Cardiac fibroblast (primary cell): ENCODE measurements around the gene COX5B.

Source experiments
- DNase-seq, 2 donors: peaks; one replicate each; pipeline versions ENCODE4 v3.0.0 to v3.0.0-alpha.2; 2010; ENCODE audit warnings: low read depth in 2 of 2
- H3K4me3 ChIP-seq, 2 donors: replicated peaks in 1 of 2; 1 replicate in 1 of 2; 2 replicates in 1 of 2; pipeline ENCODE4 v1.5.1; 2011; ENCODE audit warnings: low read depth in 2 of 2, low read length in 2 of 2, mild to moderate bottlenecking in 2 of 2, moderate library complexity in 1 of 2
- TF ChIP-seq, protein P1 (sequence below): IDR thresholded peaks from one replicate; pipeline ENCODE4 v1.5.1; 2011; ENCODE audit warnings: low read depth, mild to moderate bottlenecking, low read length, inconsistent platforms

COX5B gene

DNA sequence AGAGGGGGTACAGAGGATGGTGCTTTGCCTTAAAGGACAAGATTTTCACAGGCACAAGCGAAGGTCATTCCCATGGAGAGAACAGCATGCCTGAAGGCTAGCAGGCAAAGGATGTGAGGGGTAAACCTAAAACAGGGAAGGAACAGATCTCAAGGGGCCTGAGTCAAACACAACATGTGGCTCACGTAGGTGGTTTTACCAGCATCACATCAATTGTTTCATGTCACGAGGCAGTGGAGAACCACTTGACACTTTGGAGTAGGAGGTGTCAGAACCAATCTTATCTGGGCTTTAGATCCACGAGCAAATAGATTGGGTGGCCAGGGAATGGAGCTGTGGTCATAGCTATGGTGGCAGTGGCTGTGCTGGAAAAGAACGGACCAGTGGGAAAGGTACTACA, 8.4 kb downstream of the COX5B start:
- TF ChIP-seq, protein P1, sequence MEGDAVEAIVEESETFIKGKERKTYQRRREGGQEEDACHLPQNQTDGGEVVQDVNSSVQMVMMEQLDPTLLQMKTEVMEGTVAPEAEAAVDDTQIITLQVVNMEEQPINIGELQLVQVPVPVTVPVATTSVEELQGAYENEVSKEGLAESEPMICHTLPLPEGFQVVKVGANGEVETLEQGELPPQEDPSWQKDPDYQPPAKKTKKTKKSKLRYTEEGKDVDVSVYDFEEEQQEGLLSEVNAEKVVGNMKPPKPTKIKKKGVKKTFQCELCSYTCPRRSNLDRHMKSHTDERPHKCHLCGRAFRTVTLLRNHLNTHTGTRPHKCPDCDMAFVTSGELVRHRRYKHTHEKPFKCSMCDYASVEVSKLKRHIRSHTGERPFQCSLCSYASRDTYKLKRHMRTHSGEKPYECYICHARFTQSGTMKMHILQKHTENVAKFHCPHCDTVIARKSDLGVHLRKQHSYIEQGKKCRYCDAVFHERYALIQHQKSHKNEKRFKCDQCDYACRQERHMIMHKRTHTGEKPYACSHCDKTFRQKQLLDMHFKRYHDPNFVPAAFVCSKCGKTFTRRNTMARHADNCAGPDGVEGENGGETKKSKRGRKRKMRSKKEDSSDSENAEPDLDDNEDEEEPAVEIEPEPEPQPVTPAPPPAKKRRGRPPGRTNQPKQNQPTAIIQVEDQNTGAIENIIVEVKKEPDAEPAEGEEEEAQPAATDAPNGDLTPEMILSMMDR, result no peak
- no peak for DNase-seq
- H3K4me3 ChIP-seq, result no peak overlapping the region

DNA sequence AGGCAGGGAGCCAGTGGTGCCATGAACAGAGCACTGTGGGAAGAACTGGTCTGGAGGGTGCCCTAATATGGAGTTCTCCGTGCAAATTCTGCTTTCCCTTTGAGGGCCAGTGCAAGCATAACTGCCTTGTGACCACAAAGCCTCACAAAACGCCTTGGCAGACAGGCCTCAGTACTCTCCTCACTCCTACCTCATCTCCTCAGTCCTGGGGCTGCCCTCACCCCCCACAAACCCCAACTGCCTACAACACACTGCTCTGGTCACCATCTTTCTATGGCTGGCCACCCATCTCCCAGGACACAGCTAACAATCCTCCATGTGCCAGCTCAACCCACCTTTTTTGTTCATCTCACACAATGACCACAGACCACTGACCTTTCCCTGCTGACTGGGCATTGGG, 8.9 kb downstream of the COX5B start:
- no peak overlapping the region for H3K4me3 ChIP-seq
- TF ChIP-seq, protein P1, result no peak
- no peak for DNase-seq

DNA sequence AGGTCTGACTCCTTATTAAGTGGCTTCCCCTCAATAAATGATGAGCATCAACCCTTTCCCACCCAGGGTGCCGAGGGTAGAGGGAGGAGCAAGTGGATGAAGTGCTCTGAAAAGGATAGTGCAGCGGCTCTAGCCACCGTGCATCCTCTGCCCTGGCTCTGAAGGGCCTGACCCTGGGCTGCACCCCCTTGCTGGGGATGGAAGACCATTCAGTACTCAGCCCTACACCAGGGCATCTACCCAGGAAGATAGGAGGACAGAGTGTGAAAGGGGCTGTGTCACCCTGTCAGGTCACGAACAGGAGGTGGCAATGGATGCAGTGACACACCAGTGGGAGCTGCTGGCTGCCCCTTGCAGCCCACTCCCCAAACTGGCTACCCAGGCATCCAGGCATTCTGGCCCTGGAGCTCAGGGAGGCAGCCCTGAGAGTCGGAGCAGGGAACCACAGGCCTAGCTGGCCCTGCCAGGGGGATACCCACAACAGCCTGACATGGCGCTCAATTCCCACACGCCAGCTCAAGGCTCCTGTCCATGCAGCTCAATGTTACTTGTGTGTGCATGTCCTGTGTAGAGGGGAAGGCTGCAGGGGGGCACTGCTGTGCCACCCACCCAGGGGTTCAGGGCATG, 10.4 kb downstream of the COX5B start:
- DNase-seq, result no peak
- TF ChIP-seq, protein P1, result no peak

DNA sequence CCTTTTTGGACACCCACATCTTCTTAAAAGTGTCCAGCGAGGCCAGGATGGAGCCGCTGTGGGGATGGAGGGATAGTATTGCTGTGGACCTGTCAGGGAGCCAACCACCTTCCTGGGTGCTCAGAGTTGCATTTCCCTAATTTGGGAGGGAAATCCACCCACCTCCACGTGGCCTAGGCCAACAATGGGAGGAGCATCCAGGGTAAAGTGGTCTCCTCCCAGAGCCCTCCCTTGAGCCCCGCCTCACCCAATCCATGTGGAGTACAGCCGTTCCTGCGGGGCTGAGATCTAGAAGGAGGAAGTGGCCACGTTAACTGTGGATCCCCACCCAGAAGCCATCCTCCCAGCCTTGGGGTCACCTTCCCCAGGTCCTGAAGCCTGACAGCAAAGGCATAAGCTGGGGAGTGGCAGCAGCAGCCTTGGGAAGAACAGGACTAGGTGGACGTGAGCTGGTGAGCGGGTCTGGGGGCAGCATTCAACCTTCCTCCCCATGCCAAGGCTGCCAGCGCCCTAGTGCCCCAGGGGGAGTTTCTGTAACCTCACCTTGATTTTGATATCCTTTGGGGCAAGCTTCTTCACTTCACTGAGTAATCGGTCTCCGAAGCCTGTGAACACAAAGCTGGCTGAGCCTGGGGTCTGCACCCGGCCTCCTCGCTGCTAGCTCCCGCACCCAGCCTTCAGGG, 11.2 kb downstream of the COX5B start:
- TF ChIP-seq, protein P1, result no peak
- H3K4me3 ChIP-seq, result no peak overlapping the region
- no peak for DNase-seq

More for the DNA sequence above, 10.4 kb downstream of the COX5B start:
- no peak overlapping the region for H3K4me3 ChIP-seq

DNA sequence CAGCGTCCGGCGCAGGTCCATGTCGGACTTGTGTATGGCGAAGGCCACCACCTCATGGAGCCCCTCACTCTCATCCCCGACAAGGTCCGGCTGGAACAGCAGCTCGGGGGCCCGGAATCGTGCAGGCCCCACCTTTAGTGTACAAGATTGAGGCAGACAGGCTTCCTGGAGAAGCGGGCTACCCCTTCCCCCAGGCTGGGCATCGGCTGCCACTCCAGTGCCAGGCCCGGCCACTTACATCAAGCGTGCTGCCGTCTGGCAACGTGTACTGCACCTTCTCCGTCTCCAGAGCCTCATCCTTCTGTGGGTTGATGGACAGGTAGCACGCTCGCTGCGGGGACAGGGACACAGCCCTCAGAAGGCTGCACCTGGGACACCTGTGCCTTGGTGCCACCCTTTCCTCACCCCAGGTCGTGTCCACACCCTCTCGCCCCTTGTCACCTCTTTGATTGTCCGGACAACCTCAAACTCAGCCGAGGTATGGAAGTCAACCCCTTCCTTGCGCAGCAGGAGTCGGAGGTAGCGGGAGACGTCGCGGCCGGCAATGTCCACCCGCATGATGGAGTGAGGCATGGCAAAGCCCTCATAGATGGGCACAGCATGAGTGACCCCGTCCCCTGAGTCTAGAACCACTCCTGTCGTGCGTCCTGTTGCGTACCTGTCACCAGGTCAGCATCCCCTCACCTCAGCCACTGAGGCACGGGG, 12.3 kb downstream of the COX5B start:
- TF ChIP-seq, protein P1, result no peak
- no peak overlapping the region for H3K4me3 ChIP-seq
- DNase-seq, result no peak

DNA sequence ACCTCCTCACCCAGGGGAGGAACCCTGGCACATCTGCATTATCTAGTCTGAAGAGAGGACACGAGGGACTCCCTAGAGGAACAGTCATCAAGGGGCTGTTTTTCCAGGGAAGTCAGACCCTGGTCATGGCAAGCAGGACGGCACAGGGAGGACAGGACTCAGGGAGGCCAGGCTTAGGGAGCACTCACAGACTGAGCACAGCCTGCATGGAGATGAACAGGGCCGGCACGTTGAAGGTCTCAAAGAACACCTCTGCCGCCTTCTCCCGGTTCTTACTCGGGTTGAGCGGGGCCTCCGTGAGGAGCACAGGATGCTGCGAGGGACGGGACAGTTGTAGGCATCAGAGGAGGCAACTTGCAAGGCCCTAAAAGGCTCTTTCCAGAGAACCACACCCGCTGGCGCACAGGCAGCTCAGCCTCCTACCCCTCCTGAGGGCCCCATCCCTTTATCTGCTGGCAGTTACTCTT, 12.9 kb downstream of the COX5B start:
- TF ChIP-seq, protein P1, result no peak

More for the DNA sequence above, 12.9 kb downstream of the COX5B start:
- DNase-seq, result no peak
- H3K4me3 ChIP-seq, result no peak overlapping the region
